ENCODE results near the gene NAV2.
A peak's percentile ranks its signal among the peaks of the same experiment; 100 is the strongest.
"Not testable (repeated sequence)": the region's sequence is repeated elsewhere in the genome, so short reads cannot be mapped to it uniquely, and the experiment has no call there.

The NAV2 gene

DNA sequence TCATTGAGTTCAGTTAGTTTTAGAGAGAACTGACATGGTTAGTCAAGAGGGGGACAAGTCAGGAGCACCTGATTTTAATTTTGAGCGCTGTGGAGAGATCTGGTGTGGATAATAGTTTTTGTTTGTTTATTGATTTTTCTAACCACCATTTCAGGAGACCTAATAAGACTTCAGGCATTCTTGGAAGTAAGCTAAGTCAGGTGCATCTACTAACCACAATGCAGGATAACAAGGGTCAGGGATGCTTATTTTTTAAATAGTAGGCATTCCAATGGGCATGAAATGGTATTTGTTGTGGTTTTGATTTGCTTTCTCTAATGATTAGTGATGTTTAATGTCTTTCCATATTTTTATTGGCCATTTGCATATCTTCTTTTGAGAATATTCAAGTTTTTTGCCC lies 212.1 kb downstream of the NAV2 start:
- no peaks in the 10 kb centered on the region for H3K9me3 ChIP-seq (ENCODE audit: control insufficient read depth, insufficient read depth, low read length)
- H3K4me1 ChIP-seq (ENCODE audit: control insufficient read depth, insufficient read depth, low read length) = no peaks in the 10 kb centered on the region
- WGBS (ENCODE audit: insufficient coverage, insufficient read length) = no CpG with 5 or more reads among the region's 1 CpG
- H3K27ac ChIP-seq (ENCODE audit: low read length) = no peak overlapping the region
- H3K36me3 ChIP-seq (ENCODE audit: control insufficient read depth, insufficient read depth, low read length) = no peaks in the 10 kb centered on the region
- H3K4me3 ChIP-seq (ENCODE audit: low read length) = no peak overlapping the region
- no peaks in the 10 kb centered on the region for H3K27me3 ChIP-seq (ENCODE audit: control insufficient read depth, insufficient read depth, low read length)
- no peak for DNase-seq (ENCODE audit: low read depth, low spot score)

DNA sequence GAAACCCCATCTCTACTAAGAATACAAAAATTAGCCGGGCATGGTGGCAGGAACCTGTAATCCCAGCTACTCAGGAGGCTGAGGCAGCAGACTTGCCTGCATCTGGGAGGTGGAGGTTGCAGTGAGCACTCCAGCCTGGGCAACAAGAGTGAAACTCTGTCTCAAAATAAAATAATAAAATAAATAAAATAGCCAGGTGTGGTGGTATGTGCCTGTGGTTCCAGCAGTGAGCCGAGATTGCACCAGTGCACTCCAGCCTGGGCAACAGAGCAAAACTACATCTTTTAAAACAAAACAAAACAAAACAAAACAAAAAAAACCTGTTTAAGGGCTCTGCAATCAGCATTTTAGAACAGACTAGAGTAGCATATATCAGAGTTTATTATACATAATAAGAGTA lies 214.8 kb downstream of the NAV2 start:
- not testable (repeated sequence) for H3K36me3 ChIP-seq (ENCODE audit: control insufficient read depth, insufficient read depth, low read length); H3K4me1 ChIP-seq (ENCODE audit: control insufficient read depth, insufficient read depth, low read length)

DNA sequence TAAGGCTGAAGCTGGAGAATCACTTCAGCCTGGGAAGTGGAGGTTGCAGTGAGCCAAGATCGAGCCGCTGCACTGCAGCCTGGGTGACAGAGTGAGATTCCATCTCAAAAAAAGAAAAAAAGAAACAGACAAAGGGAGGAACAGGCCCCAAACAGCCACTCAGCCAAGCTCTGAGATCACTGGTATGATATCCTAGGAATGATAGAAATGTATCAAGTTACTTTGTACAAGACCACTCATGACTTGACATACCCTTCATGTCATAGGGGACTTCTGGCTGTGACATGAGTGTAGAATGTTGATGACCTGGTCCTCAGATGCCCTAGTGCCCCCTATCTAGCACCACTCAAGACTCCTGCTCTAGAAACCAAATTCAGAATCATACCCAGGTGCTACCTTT lies 216.5 kb downstream of the NAV2 start:
- no peak overlapping the region for H3K4me3 ChIP-seq (ENCODE audit: low read length)
- no peaks in the 10 kb centered on the region for H3K9me3 ChIP-seq (ENCODE audit: control insufficient read depth, insufficient read depth, low read length)
- no peaks in the 10 kb centered on the region for H3K4me1 ChIP-seq (ENCODE audit: control insufficient read depth, insufficient read depth, low read length)
- H3K27ac ChIP-seq (ENCODE audit: low read length) = no peak overlapping the region
- H3K27me3 ChIP-seq (ENCODE audit: control insufficient read depth, insufficient read depth, low read length) = no peaks in the 10 kb centered on the region
- H3K36me3 ChIP-seq (ENCODE audit: control insufficient read depth, insufficient read depth, low read length) = peaks cover 3% of the 10 kb centered on the region; the same call in 1 of the 2 replicates
- WGBS (ENCODE audit: insufficient coverage, insufficient read length) = no CpG with 5 or more reads among the region's 2 CpGs
- no peak for DNase-seq (ENCODE audit: low read depth, low spot score)

More for the DNA sequence above, 214.8 kb downstream of the NAV2 start:
- H3K27ac ChIP-seq (ENCODE audit: low read length); H3K4me3 ChIP-seq (ENCODE audit: low read length); DNase-seq (ENCODE audit: low read depth, low spot score); H3K27me3 ChIP-seq (ENCODE audit: control insufficient read depth, insufficient read depth, low read length); H3K9me3 ChIP-seq (ENCODE audit: control insufficient read depth, insufficient read depth, low read length): not testable (repeated sequence)
- no CpG with 5 or more reads among the region's 2 CpGs for WGBS (ENCODE audit: insufficient coverage, insufficient read length)

DNA sequence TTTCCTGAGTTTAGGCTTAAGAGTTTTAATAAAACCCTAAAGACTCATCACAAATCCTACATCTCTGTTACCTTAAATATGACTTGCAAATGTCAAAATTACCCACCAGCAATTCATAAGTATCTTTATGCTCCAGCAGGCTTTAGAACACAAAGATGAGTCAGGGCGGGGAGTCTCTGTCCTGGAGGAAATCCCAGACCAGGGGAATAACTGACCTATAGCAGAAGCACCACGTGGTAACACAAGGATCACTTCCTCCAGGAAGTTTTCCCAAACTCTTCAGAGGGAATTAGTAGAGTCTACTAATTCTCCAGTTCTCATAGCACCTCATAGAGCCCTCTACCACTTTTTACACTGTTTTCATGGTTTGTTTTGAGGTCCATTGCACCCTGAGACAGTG lies 217.0 kb downstream of the NAV2 start:
- H3K4me1 ChIP-seq (ENCODE audit: control insufficient read depth, insufficient read depth, low read length) = no peaks in the 10 kb centered on the region
- no peak overlapping the region for H3K4me3 ChIP-seq (ENCODE audit: low read length)
- no peaks in the 10 kb centered on the region for H3K9me3 ChIP-seq (ENCODE audit: control insufficient read depth, insufficient read depth, low read length)
- H3K27ac ChIP-seq (ENCODE audit: low read length) = no peak overlapping the region
- peaks cover 3% of the 10 kb centered on the region; the same call in 1 of the 2 replicates for H3K36me3 ChIP-seq (ENCODE audit: control insufficient read depth, insufficient read depth, low read length)
- no CpG with 5 or more reads among the region's 2 CpGs for WGBS (ENCODE audit: insufficient coverage, insufficient read length)
- H3K27me3 ChIP-seq (ENCODE audit: control insufficient read depth, insufficient read depth, low read length) = no peaks in the 10 kb centered on the region
- DNase-seq (ENCODE audit: low read depth, low spot score) = no peak

DNA sequence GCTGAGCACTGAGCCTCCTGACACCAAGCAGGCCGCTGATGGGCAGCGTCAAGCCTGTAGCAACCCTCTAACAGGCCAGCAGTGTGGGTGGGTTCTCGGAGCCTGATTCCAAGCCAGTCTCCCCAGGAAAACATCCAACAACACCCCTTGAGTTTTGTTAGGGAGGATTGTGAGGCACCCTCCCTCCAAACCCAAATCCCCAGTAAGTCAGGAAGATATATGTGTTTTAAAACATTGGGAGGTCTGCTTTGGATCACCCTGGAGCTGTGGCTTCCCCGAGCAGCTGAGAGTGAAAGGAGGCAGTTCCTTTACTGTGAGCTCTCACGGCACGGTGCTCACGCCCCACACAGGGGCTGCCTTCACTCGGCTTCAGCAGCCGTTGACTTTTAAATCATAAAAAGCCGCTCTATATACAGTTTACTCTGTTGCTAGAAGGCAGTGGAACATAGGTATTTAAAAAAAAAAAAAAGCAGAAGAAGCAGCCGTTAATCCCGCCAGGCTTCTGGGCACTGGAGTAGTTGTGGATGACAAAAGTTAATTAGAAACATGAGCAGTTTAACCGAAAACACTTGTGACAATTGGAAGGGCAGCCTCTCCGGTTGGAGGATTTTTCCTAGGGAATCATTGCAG lies 218.6 kb downstream of the NAV2 start:
- no CpG with 5 or more reads among the region's 14 CpGs for WGBS (ENCODE audit: insufficient coverage, insufficient read length)
- H3K27me3 ChIP-seq (ENCODE audit: control insufficient read depth, insufficient read depth, low read length) = no peaks in the 10 kb centered on the region
- H3K9me3 ChIP-seq (ENCODE audit: control insufficient read depth, insufficient read depth, low read length) = no peaks in the 10 kb centered on the region
- H3K4me1 ChIP-seq (ENCODE audit: control insufficient read depth, insufficient read depth, low read length) = no peaks in the 10 kb centered on the region
- no peak overlapping the region for H3K4me3 ChIP-seq (ENCODE audit: low read length)
- no peak for DNase-seq (ENCODE audit: low read depth, low spot score)
- peaks cover 3% of the 10 kb centered on the region; the same call in 1 of the 2 replicates for H3K36me3 ChIP-seq (ENCODE audit: control insufficient read depth, insufficient read depth, low read length)
- H3K27ac ChIP-seq (ENCODE audit: low read length) = no peak overlapping the region

DNA sequence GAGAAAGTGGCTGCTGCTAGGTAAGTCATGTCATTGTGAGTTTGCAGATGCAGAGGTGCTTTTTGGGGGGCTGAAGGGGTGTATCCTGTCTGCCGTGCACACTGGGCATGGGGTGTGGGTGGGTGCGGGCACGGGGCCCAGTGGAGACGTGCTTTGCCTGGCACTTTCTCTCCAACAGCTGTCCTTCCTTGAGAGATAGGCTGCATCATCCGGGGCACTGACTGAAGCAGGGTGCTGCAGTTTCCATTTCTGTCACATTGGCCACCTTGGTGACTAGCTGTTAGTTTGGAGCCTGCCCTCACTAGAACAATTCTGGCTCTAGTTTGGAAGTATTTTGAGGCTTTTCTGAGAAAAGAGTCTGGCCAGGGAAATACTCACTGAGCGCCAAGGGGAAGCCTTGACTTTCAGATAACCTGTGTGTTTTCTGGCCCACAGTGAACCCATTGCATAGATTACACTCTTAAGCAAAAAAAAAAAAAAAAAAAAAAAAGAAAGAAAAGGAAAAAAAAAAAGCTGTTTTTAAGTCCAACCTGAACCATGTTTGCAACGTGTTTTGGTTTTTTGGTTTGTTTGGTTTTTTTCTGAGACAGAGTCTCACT lies 219.2 kb downstream of the NAV2 start:
- DNase-seq (ENCODE audit: low read depth, low spot score) = no peak
- no peak overlapping the region for H3K27ac ChIP-seq (ENCODE audit: low read length)
- peaks cover 5% of the 10 kb centered on the region; the same call in 1 of the 2 replicates for H3K36me3 ChIP-seq (ENCODE audit: control insufficient read depth, insufficient read depth, low read length)
- no peaks in the 10 kb centered on the region for H3K4me1 ChIP-seq (ENCODE audit: control insufficient read depth, insufficient read depth, low read length)
- no peaks in the 10 kb centered on the region for H3K9me3 ChIP-seq (ENCODE audit: control insufficient read depth, insufficient read depth, low read length)
- no peak overlapping the region for H3K4me3 ChIP-seq (ENCODE audit: low read length)
- H3K27me3 ChIP-seq (ENCODE audit: control insufficient read depth, insufficient read depth, low read length) = no peaks in the 10 kb centered on the region
- no CpG with 5 or more reads among the region's 7 CpGs for WGBS (ENCODE audit: insufficient coverage, insufficient read length)

DNA sequence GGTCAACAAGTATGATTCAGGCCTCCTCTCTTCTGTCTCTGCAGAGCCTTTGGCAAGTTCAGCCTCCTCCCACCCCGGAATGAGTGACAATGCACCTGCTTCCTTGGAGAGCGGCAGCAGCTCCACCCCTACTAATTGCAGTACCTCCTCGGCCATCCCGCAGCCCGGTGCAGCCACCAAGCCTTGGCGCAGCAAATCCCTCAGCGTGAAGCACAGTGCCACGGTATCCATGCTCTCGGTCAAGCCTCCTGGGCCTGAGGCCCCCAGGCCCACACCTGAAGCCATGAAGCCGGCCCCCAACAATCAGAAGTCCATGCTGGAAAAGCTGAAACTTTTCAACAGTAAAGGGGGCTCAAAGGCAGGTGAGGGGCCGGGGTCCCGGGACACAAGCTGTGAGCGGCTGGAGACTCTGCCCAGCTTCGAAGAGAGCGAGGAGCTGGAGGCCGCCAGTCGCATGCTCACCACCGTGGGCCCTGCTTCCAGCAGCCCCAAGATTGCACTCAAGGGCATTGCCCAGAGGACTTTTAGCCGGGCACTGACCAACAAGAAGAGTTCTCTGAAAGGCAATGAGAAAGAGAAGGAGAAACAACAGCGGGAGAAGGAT lies 220.6 kb downstream of the NAV2 start:
- H3K4me3 ChIP-seq (ENCODE audit: low read length) = no peak overlapping the region
- no CpG with 5 or more reads among the region's 20 CpGs for WGBS (ENCODE audit: insufficient coverage, insufficient read length)
- no peak overlapping the region for H3K27ac ChIP-seq (ENCODE audit: low read length)
- DNase-seq (ENCODE audit: low read depth, low spot score) = no peak
- no peaks in the 10 kb centered on the region for H3K27me3 ChIP-seq (ENCODE audit: control insufficient read depth, insufficient read depth, low read length)
- no peaks in the 10 kb centered on the region for H3K4me1 ChIP-seq (ENCODE audit: control insufficient read depth, insufficient read depth, low read length)
- H3K36me3 ChIP-seq (ENCODE audit: control insufficient read depth, insufficient read depth, low read length) = peaks cover 5% of the 10 kb centered on the region; the same call in 1 of the 2 replicates
- H3K9me3 ChIP-seq (ENCODE audit: control insufficient read depth, insufficient read depth, low read length) = no peaks in the 10 kb centered on the region

DNA sequence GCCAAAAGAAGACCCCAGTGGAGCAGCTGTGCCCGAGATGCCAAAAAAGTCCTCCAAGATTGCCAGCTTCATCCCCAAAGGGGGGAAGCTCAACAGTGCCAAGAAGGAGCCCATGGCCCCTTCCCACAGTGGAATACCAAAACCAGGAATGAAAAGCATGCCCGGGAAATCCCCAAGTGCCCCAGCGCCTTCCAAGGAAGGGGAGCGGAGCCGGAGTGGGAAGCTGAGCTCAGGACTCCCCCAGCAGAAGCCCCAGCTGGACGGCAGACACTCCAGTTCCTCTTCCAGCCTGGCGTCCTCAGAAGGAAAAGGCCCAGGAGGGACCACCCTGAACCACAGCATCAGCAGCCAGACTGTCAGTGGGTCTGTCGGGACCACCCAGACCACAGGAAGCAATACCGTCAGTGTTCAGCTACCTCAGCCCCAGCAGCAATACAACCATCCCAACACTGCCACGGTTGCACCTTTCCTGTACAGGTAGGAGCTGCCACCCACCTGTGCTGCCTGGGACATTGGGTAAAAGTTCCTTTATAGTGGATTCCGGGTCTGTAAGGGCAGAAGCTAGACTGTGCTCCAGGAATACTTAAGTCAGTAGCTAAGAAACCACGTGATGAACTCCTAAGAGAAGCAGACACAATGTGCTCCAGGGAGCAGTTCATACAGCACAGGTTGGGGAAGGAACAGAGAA lies 221.3 kb downstream of the NAV2 start:
- Histone ChIP-seq H3K4me1 (ENCODE audit: control insufficient read depth, insufficient read depth, low read length) (no peaks in the 10 kb centered on the region), H3K27me3 (ENCODE audit: control insufficient read depth, insufficient read depth, low read length) (no peaks in the 10 kb centered on the region), H3K36me3 (ENCODE audit: control insufficient read depth, insufficient read depth, low read length) (peaks cover 5% of the 10 kb centered on the region; the same call in 1 of the 2 replicates), H3K4me3 (ENCODE audit: low read length) (no peak overlapping the region), H3K27ac (ENCODE audit: low read length) (no peak overlapping the region), H3K9me3 (ENCODE audit: control insufficient read depth, insufficient read depth, low read length) (no peaks in the 10 kb centered on the region)
- DNase-seq (ENCODE audit: low read depth, low spot score) = no peak
- no CpG with 5 or more reads among the region's 12 CpGs for WGBS (ENCODE audit: insufficient coverage, insufficient read length)

DNA sequence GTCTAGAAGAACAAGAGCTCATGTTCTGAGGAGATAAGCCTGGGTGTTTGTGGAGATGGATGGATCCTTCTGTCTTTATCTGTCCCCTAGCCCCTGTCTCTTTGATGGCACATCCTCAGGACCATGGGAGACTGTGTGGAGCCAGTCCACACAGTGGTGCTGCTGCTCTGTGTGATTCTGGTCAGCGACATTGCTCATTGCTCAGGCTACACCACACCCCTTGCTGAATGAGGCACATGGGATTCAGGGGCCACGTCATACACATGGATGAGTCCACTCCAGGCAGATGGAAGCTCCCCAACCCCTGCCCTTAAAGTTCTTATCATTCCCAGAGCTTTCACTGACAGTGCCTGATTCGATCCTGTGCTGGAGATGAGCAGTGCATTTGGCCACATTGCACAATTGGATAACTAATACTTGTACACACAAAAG lies 222.2 kb downstream of the NAV2 start:
- Histone ChIP-seq H3K9me3 (ENCODE audit: control insufficient read depth, insufficient read depth, low read length) (no peaks in the 10 kb centered on the region), H3K36me3 (ENCODE audit: control insufficient read depth, insufficient read depth, low read length) (peaks cover 5% of the 10 kb centered on the region; the same call in 1 of the 2 replicates), H3K27me3 (ENCODE audit: control insufficient read depth, insufficient read depth, low read length) (no peaks in the 10 kb centered on the region), H3K4me1 (ENCODE audit: control insufficient read depth, insufficient read depth, low read length) (no peaks in the 10 kb centered on the region), H3K27ac (ENCODE audit: low read length) (no peak overlapping the region), H3K4me3 (ENCODE audit: low read length) (no peak overlapping the region)
- no CpG with 5 or more reads among the region's 3 CpGs for WGBS (ENCODE audit: insufficient coverage, insufficient read length)
- no peak for DNase-seq (ENCODE audit: low read depth, low spot score)

DNA sequence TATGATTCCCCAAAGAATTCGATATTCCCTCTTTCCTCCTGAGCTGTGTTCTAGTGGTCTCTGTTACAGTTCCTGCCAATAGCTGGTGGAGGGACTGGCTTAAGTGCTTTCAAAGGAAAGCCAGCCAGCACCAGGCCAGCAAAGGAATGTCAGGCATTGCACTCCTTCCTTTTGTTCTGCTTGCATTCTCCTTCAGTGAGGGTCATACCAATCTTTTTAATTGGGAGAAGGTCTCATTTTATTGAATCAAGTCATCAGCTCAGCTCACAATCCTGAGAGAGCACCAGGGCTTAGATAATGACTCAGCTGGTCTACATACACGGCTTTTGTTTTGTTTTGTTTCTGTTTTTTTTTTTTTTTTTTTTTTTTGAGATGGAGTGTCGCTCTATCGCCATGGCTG lies 222.9 kb downstream of the NAV2 start:
- no CpG with 5 or more reads among the region's 4 CpGs for WGBS (ENCODE audit: insufficient coverage, insufficient read length)
- Histone ChIP-seq H3K27ac (ENCODE audit: low read length) (no peak overlapping the region), H3K9me3 (ENCODE audit: control insufficient read depth, insufficient read depth, low read length) (no peaks in the 10 kb centered on the region), H3K4me1 (ENCODE audit: control insufficient read depth, insufficient read depth, low read length) (no peaks in the 10 kb centered on the region), H3K27me3 (ENCODE audit: control insufficient read depth, insufficient read depth, low read length) (no peaks in the 10 kb centered on the region), H3K4me3 (ENCODE audit: low read length) (no peak overlapping the region), H3K36me3 (ENCODE audit: control insufficient read depth, insufficient read depth, low read length) (peaks cover 5% of the 10 kb centered on the region; the same call in 1 of the 2 replicates)
- DNase-seq (ENCODE audit: low read depth, low spot score) = peak; percentile 25
